Mesendoderm (in vitro differentiated cells): ENCODE results near the gene PPEF2.

Experiments used
- DNase-seq: peaks from one replicate; pipeline ENCODE4 v3.0.0; 2013
- H2AK5ac ChIP-seq: 2 replicates; pipeline ENCODE4 v1.6.1; 2013; ENCODE audit warnings: low read length, inconsistent platforms
- H2BK120ac ChIP-seq: 2 replicates; pipeline ENCODE4 v1.6.1; 2013; ENCODE audit warnings: low read depth, mild to moderate bottlenecking, low read length, moderate library complexity, mixed read lengths
- H2BK15ac ChIP-seq: replicated peaks from 2 replicates; pipeline ENCODE4 v1.6.1; 2013; ENCODE audit warnings: low read depth, mild to moderate bottlenecking, moderate library complexity
- H2BK5ac ChIP-seq: 2 replicates; pipeline ENCODE4 v1.6.1; 2013; ENCODE audit warnings: low read length, inconsistent platforms
- H3K18ac ChIP-seq: 2 replicates; pipeline ENCODE4 v1.6.1; 2013; ENCODE audit warnings: mild to moderate bottlenecking, low read length, mixed read lengths
- H3K23ac ChIP-seq: one replicate; pipeline ENCODE4 v1.6.1; 2013; ENCODE audit warnings: low read length
- H3K27ac ChIP-seq: 2 replicates; pipeline ENCODE4 v1.5.1; 2013; ENCODE audit warnings: low read depth, mild to moderate bottlenecking, inconsistent platforms, low read length, moderate library complexity
- H3K27me3 ChIP-seq: 2 replicates; pipeline ENCODE4 v1.6.1; 2013; ENCODE audit warnings: low read length, control low read depth, mild to moderate bottlenecking, inconsistent platforms; ENCODE audit not compliant: insufficient read depth, poor library complexity
- H3K36me3 ChIP-seq: 2 replicates; pipeline ENCODE4 v1.6.1; 2013; ENCODE audit warnings: low read length, inconsistent platforms; ENCODE audit not compliant: control insufficient read depth, insufficient read depth
- H3K4ac ChIP-seq: one replicate; pipeline ENCODE4 v1.6.1; 2013; ENCODE audit warnings: low read depth, mild to moderate bottlenecking, low read length, moderate library complexity
- H3K4me1 ChIP-seq: 2 replicates; pipeline ENCODE4 v1.6.1; 2013; ENCODE audit warnings: low read depth, low read length, inconsistent platforms; ENCODE audit not compliant: control insufficient read depth
- H3K4me2 ChIP-seq: 2 replicates; pipeline ENCODE4 v1.6.1; 2013; ENCODE audit warnings: low read length
- H3K4me3 ChIP-seq: 2 replicates; pipeline ENCODE4 v1.5.1; 2013; ENCODE audit warnings: mild to moderate bottlenecking, low read length
- H3K56ac ChIP-seq: one replicate; pipeline ENCODE4 v1.6.1; 2013; ENCODE audit warnings: low read length
- H3K79me1 ChIP-seq: 2 replicates; pipeline ENCODE4 v1.6.1; 2013; ENCODE audit warnings: low read length, inconsistent platforms
- H3K79me2 ChIP-seq: 2 replicates; pipeline ENCODE4 v1.6.1; 2013; ENCODE audit warnings: mild to moderate bottlenecking, low read length; ENCODE audit not compliant: control insufficient read depth, insufficient read depth
- H3K9ac ChIP-seq: 2 replicates; pipeline ENCODE4 v1.6.1; 2013; ENCODE audit warnings: low read length, inconsistent platforms
- H4K5ac ChIP-seq: one replicate; pipeline ENCODE4 v1.6.1; 2013; ENCODE audit warnings: low read length
- H4K8ac ChIP-seq: one replicate; pipeline ENCODE4 v1.6.1; 2013; ENCODE audit warnings: low read depth, mild to moderate bottlenecking, control low read depth, low read length, moderate library complexity
- WGBS: extraction: QIAGEN DNeasy Blood & Tissue Kit; methylation state at CpG from one replicate; pipeline ENCODE4 v1.1.7; 2013; ENCODE audit warnings: low lambda C conversion rate, missing lambda C conversion rate; ENCODE audit not compliant: insufficient coverage; ENCODE audit errors: extremely low coverage; 5-methylcytosine and 5-hydroxymethylcytosine counted together

PPEF2 gene

GRCh38 chr4:75891611-75892010 lies 10.6 kb downstream of the PPEF2 start:
- Histone ChIP-seq H3K9ac (no peak overlapping the region), H3K4me1 (no peaks in the 10 kb centered on the region), H2BK120ac (no peak overlapping the region), H3K27ac (no peak overlapping the region), H3K56ac (no peak overlapping the region), H4K5ac (no peak overlapping the region), H3K4ac (no peak overlapping the region), H3K79me1 (no peaks in the 10 kb centered on the region), H3K4me3 (no peak overlapping the region), H3K23ac (no peak overlapping the region), H3K4me2 (no peak overlapping the region), H4K8ac (no peak overlapping the region), H2BK5ac (no peak overlapping the region), H3K36me3 (no peaks in the 10 kb centered on the region), H3K18ac (no peak overlapping the region), H3K79me2 (no peaks in the 10 kb centered on the region), H3K27me3 (no peaks in the 10 kb centered on the region), H2AK5ac (no peak overlapping the region), H2BK15ac (no peak overlapping the region)
- WGBS = no CpG with 5 or more reads among the region's 14 CpGs
- DNase-seq = no peak

GRCh38 chr4:75889537-75890199 lies 12.6 kb downstream of the PPEF2 start:
- Histone ChIP-seq H3K27me3 (no peaks in the 10 kb centered on the region), H2BK5ac (no peak overlapping the region), H3K79me1 (no peaks in the 10 kb centered on the region), H2AK5ac (no peak overlapping the region), H2BK15ac (no peak overlapping the region), H3K27ac (no peak overlapping the region), H3K4me3 (no peak overlapping the region), H3K18ac (no peak overlapping the region), H3K56ac (no peak overlapping the region), H3K79me2 (no peaks in the 10 kb centered on the region), H3K9ac (no peak overlapping the region), H3K4ac (no peak overlapping the region), H4K5ac (no peak overlapping the region), H3K36me3 (no peaks in the 10 kb centered on the region), H3K23ac (no peak overlapping the region), H3K4me2 (no peak overlapping the region), H2BK120ac (no peak overlapping the region), H3K4me1 (no peaks in the 10 kb centered on the region), H4K8ac (no peak overlapping the region)
- no CpG with 5 or more reads among the region's 9 CpGs for WGBS
- no peak for DNase-seq

- Histone ChIP-seq H2BK15ac (no peak overlapping the region), H3K27ac (no peak overlapping the region), H3K9ac (no peak overlapping the region), H3K23ac (no peak overlapping the region), H3K18ac (no peak overlapping the region), H4K5ac (no peak overlapping the region), H2BK5ac (no peak overlapping the region), H2AK5ac (no peak overlapping the region), H3K4me3 (no peak overlapping the region), H3K4ac (no peak overlapping the region), H3K4me2 (no peak overlapping the region), H3K4me1 (no peaks in the 10 kb centered on the region), H4K8ac (no peak overlapping the region), H3K79me2 (no peaks in the 10 kb centered on the region), H2BK120ac (no peak overlapping the region), H3K27me3 (no peaks in the 10 kb centered on the region), H3K56ac (no peak overlapping the region), H3K36me3 (no peaks in the 10 kb centered on the region), H3K79me1 (no peaks in the 10 kb centered on the region)
- WGBS = no CpG with 5 or more reads among the region's 24 CpGs
- no peak for DNase-seq
Measured at GRCh38 chr4:75886104-75886503, 16.1 kb downstream of the PPEF2 start.

- Histone ChIP-seq H2BK15ac (no peak overlapping the region), H3K4ac (no peak overlapping the region), H3K4me3 (no peak overlapping the region), H3K4me1 (no peaks in the 10 kb centered on the region), H4K5ac (no peak overlapping the region), H3K18ac (no peak overlapping the region), H3K79me2 (no peaks in the 10 kb centered on the region), H2AK5ac (no peak overlapping the region), H2BK5ac (no peak overlapping the region), H4K8ac (no peak overlapping the region), H3K27ac (no peak overlapping the region), H3K9ac (no peak overlapping the region), H3K36me3 (no peaks in the 10 kb centered on the region), H3K56ac (no peak overlapping the region), H3K79me1 (no peaks in the 10 kb centered on the region), H3K4me2 (no peak overlapping the region), H3K23ac (no peak overlapping the region), H2BK120ac (no peak overlapping the region), H3K27me3 (no peaks in the 10 kb centered on the region)
- no CpG with 5 or more reads among the region's 3 CpGs for WGBS
- DNase-seq = no peak
Measured at GRCh38 chr4:75881476-75881875, 20.8 kb downstream of the PPEF2 start.

- no peak overlapping the region for H3K4ac ChIP-seq
- no peak overlapping the region for H3K4me3 ChIP-seq
- H2BK15ac ChIP-seq = no peak overlapping the region
- no peak overlapping the region for H3K56ac ChIP-seq
- no peaks in the 10 kb centered on the region for H3K27me3 ChIP-seq
- H2AK5ac ChIP-seq = no peak overlapping the region
- no peak overlapping the region for H2BK120ac ChIP-seq
- DNase-seq = no peak
- no peak overlapping the region for H3K9ac ChIP-seq
- no CpG with 5 or more reads among the region's 1 CpG for WGBS
- H3K4me1 ChIP-seq = no peaks in the 10 kb centered on the region
- no peaks in the 10 kb centered on the region for H3K79me1 ChIP-seq
- no peak overlapping the region for H3K4me2 ChIP-seq
- H3K23ac ChIP-seq = no peak overlapping the region
- H4K8ac ChIP-seq = no peak overlapping the region
- no peak overlapping the region for H4K5ac ChIP-seq
- no peak overlapping the region for H2BK5ac ChIP-seq
- H3K79me2 ChIP-seq = no peaks in the 10 kb centered on the region
- H3K18ac ChIP-seq = no peak overlapping the region
- H3K27ac ChIP-seq = no peak overlapping the region
- H3K36me3 ChIP-seq = no peaks in the 10 kb centered on the region
Measured at GRCh38 chr4:75880278-75880677, 22.0 kb downstream of the PPEF2 start.

GRCh38 chr4:75878246-75878756 lies 24.0 kb downstream of the PPEF2 start:
- H3K27ac ChIP-seq = no peak overlapping the region
- H3K27me3 ChIP-seq = no peaks in the 10 kb centered on the region
- no peak overlapping the region for H4K8ac ChIP-seq
- H3K56ac ChIP-seq = no peak overlapping the region
- no peak overlapping the region for H2BK5ac ChIP-seq
- H2BK120ac ChIP-seq = no peak overlapping the region
- no peak overlapping the region for H3K9ac ChIP-seq
- no peak overlapping the region for H3K23ac ChIP-seq
- H4K5ac ChIP-seq = no peak overlapping the region
- no peak overlapping the region for H3K4me3 ChIP-seq
- DNase-seq = no peak
- H3K18ac ChIP-seq = no peak overlapping the region
- no peaks in the 10 kb centered on the region for H3K79me2 ChIP-seq
- H3K79me1 ChIP-seq = no peaks in the 10 kb centered on the region
- no peaks in the 10 kb centered on the region for H3K4me1 ChIP-seq
- H2AK5ac ChIP-seq = no peak overlapping the region
- whole genome bisulfite sequencing = no CpG with 5 or more reads among the region's 6 CpGs
- no peak overlapping the region for H2BK15ac ChIP-seq
- H3K4ac ChIP-seq = no peak overlapping the region
- H3K36me3 ChIP-seq = no peaks in the 10 kb centered on the region
- no peak overlapping the region for H3K4me2 ChIP-seq
